HT1080 (cell line): Measurements from ENCODE around the gene DDX42. TPM values are rescaled to one million over a fixed set of nuclear protein-coding genes. Genes with fewer than 3 reads are reported as not detected.
"Not testable (repeated sequence)": the region's sequence is repeated elsewhere in the genome, so short reads cannot be mapped to it uniquely, and the experiment has no call there.

Experiments
- DNase-seq: peaks from one replicate; pipeline ENCODE4 v3.0.0-alpha.2; 2015; ENCODE audit warnings: low read depth
- total RNA-seq: library from RNA; depleted of rRNA; stranded (reverse); fragments of >200 nt; shearing (Covaris generic); gene quantifications from 2 replicates; pipeline ENCODE4 v1.2.3, GENCODE V29; 2014; rRNA removed

Gene DDX42
- total RNA-seq, 1 experiment from 2014 or later, result 44.9 TPM

GRCh38 chr17:63866625-63867024 lies 92.7 kb downstream of the DDX42 start:
- not testable (repeated sequence) for DNase-seq

Other genes with a start within 250 kb of the DDX42 start
- gene DCAF7, start 223.7 kb upstream of the DDX42 start, total RNA-seq, result 28.0 and 37.1 TPM in 2 replicates
- gene TACO1, start 173.3 kb upstream of the DDX42 start, total RNA-seq, result 32.6 and 35.0 TPM in 2 replicates
- 26.0 and 33.1 TPM in 2 replicates for gene MAP3K3, start 151.8 kb upstream of the DDX42 start, total RNA-seq
- gene LIMD2, start 74.0 kb upstream of the DDX42 start, total RNA-seq, result 15.9 and 20.7 TPM in 2 replicates
- 13.2 and 13.8 TPM in 2 replicates for gene STRADA, start 32.4 kb upstream of the DDX42 start, total RNA-seq
- 52.1 and 78.0 TPM in 2 replicates for gene CCDC47, start 573 bp upstream of the DDX42 start, total RNA-seq
- 79.2 and 110 TPM in 2 replicates for gene PSMC5, start 53.3 kb downstream of the DDX42 start, total RNA-seq
- gene FTSJ3, start 53.5 kb downstream of the DDX42 start, total RNA-seq, result 142 and 158 TPM in 2 replicates
- gene SMARCD2, start 68.5 kb downstream of the DDX42 start, total RNA-seq, result 99.5 and 106 TPM in 2 replicates
- gene CSH2, start 99.5 kb downstream of the DDX42 start, total RNA-seq, result not detected in 2 replicates
- not detected in 2 replicates for gene GH2, start 107.8 kb downstream of the DDX42 start, total RNA-seq
- gene CSH1, start 122.4 kb downstream of the DDX42 start, total RNA-seq, result not detected in 2 replicates
- not detected in 2 replicates for gene CSHL1, start 137.1 kb downstream of the DDX42 start, total RNA-seq
- gene GH1, start 144.7 kb downstream of the DDX42 start, total RNA-seq, result not detected in 2 replicates
- gene CD79B, start 158.2 kb downstream of the DDX42 start, total RNA-seq, result 0.10 and 0.33 TPM in 2 replicates
- not detected in 2 replicates for gene SCN4A, start 198.7 kb downstream of the DDX42 start, total RNA-seq
- gene PRR29, start 224.2 kb downstream of the DDX42 start, total RNA-seq, result 0.08 and 0.47 TPM in 2 replicates
- 8.2 and 9.5 TPM in 2 replicates for gene ICAM2, start 246.5 kb downstream of the DDX42 start, total RNA-seq